Naive thymus-derived CD4-positive, alpha-beta T cell (primary cell): Measurements from ENCODE around the gene PDLIM1. TPM values are rescaled to one million over a fixed set of nuclear protein-coding genes. Genes with fewer than 3 reads are reported as not detected.

Experiments
- ATAC-seq: fragments of 150-1000 bp; cut with Tn5 transposase; 2 replicates; pipeline ENCODE4 v1.10.0; 2021; ENCODE audit warnings: mild to moderate bottlenecking, moderate library complexity
- CTCF ChIA-PET: fragments of 350-600 bp; sonication (Branson Sonifier 250); formaldehyde crosslinking; loops from one replicate; lab custom pipeline; 2021; ENCODE audit warnings: antibody characterized with exemption; lab: Charles Lee
- POLR2A ChIA-PET: fragments of 350-600 bp; sonication (Branson Sonifier 250); formaldehyde crosslinking; loops from one replicate; lab custom pipeline; 2021; ENCODE audit warnings: antibody characterized with exemption, inconsistent platforms; lab: Charles Lee
- DNase-seq, 9 donors: peaks; one replicate each; pipeline versions ENCODE4 v3.0.0 to v3.0.0-alpha.2; 2020 to 2022; ENCODE audit warnings: mixed read lengths in 1 of 9
- H3K27ac ChIP-seq: one replicate; pipeline ENCODE4 v1.7.0; 2013; ENCODE audit warnings: mild to moderate bottlenecking, low read depth, low read length, moderate library complexity
- H3K27me3 ChIP-seq, 2 donors: one replicate each; pipeline ENCODE4 v1.7.0; 2013; ENCODE audit warnings: low read length in 2 of 2, mild to moderate bottlenecking in 2 of 2, moderate library complexity in 2 of 2; ENCODE audit not compliant: control insufficient read depth in 2 of 2, insufficient read depth in 2 of 2
- H3K36me3 ChIP-seq, 3 experiments: 1 replicate in 2 of 3; 2 replicates in 1 of 3; pipeline ENCODE4 v1.7.0; 2013; ENCODE audit warnings: low read length in 3 of 3, mild to moderate bottlenecking in 3 of 3, moderate library complexity in 1 of 3; ENCODE audit not compliant: insufficient read depth in 3 of 3, control insufficient read depth in 2 of 3
- H3K4me1 ChIP-seq, 2 donors: one replicate each; pipeline ENCODE4 v1.7.0; 2013; ENCODE audit warnings: low read length in 2 of 2, mild to moderate bottlenecking in 2 of 2, moderate library complexity in 1 of 2; ENCODE audit not compliant: control insufficient read depth in 2 of 2, insufficient read depth in 2 of 2
- H3K4me3 ChIP-seq: 2 replicates; pipeline ENCODE4 v1.7.0; 2013; ENCODE audit warnings: mild to moderate bottlenecking, low read length
- H3K9me3 ChIP-seq, 3 experiments: 1 replicate in 2 of 3; 2 replicates in 1 of 3; pipeline ENCODE4 v1.7.0; 2013; ENCODE audit warnings: low read length in 3 of 3; ENCODE audit not compliant: control insufficient read depth in 2 of 3
- H3K27ac Mint-ChIP-seq, 9 donors: one replicate each; pipeline ENCODE4 v1.8.0; 2020 to 2022; ENCODE audit warnings: mixed read lengths in 9 of 9, mild to moderate bottlenecking in 8 of 9, moderate library complexity in 5 of 9, inconsistent platforms in 2 of 9
- H3K27me3 Mint-ChIP-seq, 5 donors: one replicate each; pipeline ENCODE4 v1.8.0; 2021 to 2022; ENCODE audit warnings: mixed read lengths in 5 of 5, mild to moderate bottlenecking in 1 of 5
- H3K36me3 Mint-ChIP-seq, 5 donors: one replicate each; pipeline ENCODE4 v1.8.0; 2020 to 2022; ENCODE audit warnings: mixed read lengths in 5 of 5, mild to moderate bottlenecking in 3 of 5, inconsistent platforms in 1 of 5
- H3K4me1 Mint-ChIP-seq, 7 donors: one replicate each; pipeline ENCODE4 v1.8.0; 2020 to 2022; ENCODE audit warnings: mixed read lengths in 7 of 7, mild to moderate bottlenecking in 3 of 7, inconsistent platforms in 1 of 7
- H3K4me3 Mint-ChIP-seq, 10 donors: one replicate each; pipeline ENCODE4 v1.8.0; 2020 to 2022; ENCODE audit warnings: mild to moderate bottlenecking in 10 of 10, mixed read lengths in 10 of 10, moderate library complexity in 6 of 10, inconsistent platforms in 2 of 10
- H3K9me3 Mint-ChIP-seq, 11 donors: one replicate each; pipeline ENCODE4 v1.8.0; 2020 to 2022; ENCODE audit warnings: mixed read lengths in 11 of 11, mild to moderate bottlenecking in 4 of 11, inconsistent platforms in 1 of 11, moderate library complexity in 1 of 11
- intact Hi-C, 2 donors: fragments of 100-400 bp; cut with micrococcal nuclease; formaldehyde crosslinking; loops; one replicate each; pipeline ENCODE4 v1.15.1; 2023
- polyA plus RNA-seq, 2 donors: library from polyadenylated mRNA; unstranded; fragments of 300-500 nt; fragmentation: Illumina TruSeq; gene quantifications; one replicate each; pipeline ENCODE4 v1.2.3, GENCODE V29; 2021
- total RNA-seq, 6 experiments: library from RNA in 5 of 6; stranded (reverse) in 5 of 6; gene quantifications; 1 replicate in 5 of 6; 2 replicates in 1 of 6; pipeline ENCODE4 v1.2.3 and lab custom pipeline; 2021 to 2026

Gene PDLIM1
- total and polyA plus RNA-seq, 7 experiments from 2014 or later: 0.32 to 27.6 (median 0.89) TPM

DNA sequence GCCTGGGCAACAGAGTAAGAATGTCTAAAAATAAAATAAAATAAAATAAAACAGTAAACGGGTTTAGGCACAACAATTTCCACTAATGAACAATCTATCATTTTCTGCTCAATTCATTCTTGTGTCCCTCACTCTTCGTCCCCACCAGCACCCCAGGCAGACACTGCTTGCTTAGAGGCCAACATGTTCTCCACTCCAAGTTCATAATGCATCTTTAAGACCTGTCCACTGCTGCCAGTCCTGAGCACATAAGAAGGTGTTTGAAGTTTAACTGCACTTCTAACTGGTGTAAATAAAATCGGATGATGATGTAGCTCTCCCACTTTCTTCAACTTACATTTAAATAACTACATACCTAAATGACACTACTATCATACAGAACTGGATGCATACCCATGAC lies 13.2 kb downstream of the PDLIM1 start:
- H3K36me3 ChIP-seq: no peaks in the 10 kb centered on the region
- no peaks in the 10 kb centered on the region for H3K9me3 ChIP-seq
- H3K27me3 ChIP-seq: no peaks in the 10 kb centered on the region
- H3K27ac ChIP-seq: no peak overlapping the region
- Mint-ChIP-seq H3K27me3 (peaks cover 0 to 8% (median 0%) of the 10 kb centered on the region in 5 donors), H3K4me1 (peaks cover 0 to 2% (median 0%) of the 10 kb centered on the region in 7 donors), H3K36me3 (no peaks in the 10 kb centered on the region), H3K9me3 (no peaks in the 10 kb centered on the region), H3K27ac (no peak overlapping the region), H3K4me3 (no peak overlapping the region)
- DNase-seq: no peak
- ChIA-PET POLR2A (no interaction called here), CTCF (no interaction called here)
- intact Hi-C loops: no loop called here
- H3K4me3 ChIP-seq: no peak overlapping the region
- no peak for ATAC-seq
- no peaks in the 10 kb centered on the region for H3K4me1 ChIP-seq

DNA sequence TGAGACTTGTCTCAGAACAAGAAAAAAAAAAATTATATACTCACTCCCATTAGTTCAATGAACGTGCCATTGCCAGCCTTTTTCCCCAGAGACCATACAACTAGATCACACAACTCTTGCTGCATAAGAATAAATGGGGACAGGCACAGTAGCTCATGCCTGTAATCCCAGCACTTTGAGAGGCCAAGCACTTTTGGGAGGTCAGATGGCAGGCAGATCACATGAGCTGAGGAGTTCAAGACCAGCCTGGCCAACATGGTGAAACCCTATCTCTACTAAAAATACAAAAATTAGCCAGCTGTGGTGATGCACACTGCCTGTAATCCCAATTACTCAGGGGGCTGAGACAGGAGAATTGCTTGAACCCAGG lies 13.6 kb downstream of the PDLIM1 start:
- H3K36me3 ChIP-seq: no peaks in the 10 kb centered on the region
- no peaks in the 10 kb centered on the region for H3K36me3 Mint-ChIP-seq
- H3K9me3 ChIP-seq: no peaks in the 10 kb centered on the region
- ATAC-seq (no peak), DNase-seq (no peak)
- POLR2A ChIA-PET: no interaction called here
- intact Hi-C loops: no loop called here
- H3K9me3 Mint-ChIP-seq: no peaks in the 10 kb centered on the region
- H3K27me3 ChIP-seq: no peaks in the 10 kb centered on the region
- H3K4me1 ChIP-seq: no peaks in the 10 kb centered on the region
- no peak overlapping the region for H3K4me3 ChIP-seq
- H3K27ac Mint-ChIP-seq: no peak overlapping the region
- H3K4me1 Mint-ChIP-seq: peaks cover 0 to 2% (median 0%) of the 10 kb centered on the region in 7 donors
- H3K27me3 Mint-ChIP-seq: peaks cover 0 to 8% (median 0%) of the 10 kb centered on the region in 5 donors
- H3K27ac ChIP-seq: no peak overlapping the region
- CTCF ChIA-PET: no interaction called here
- H3K4me3 Mint-ChIP-seq: no peak overlapping the region

- Histone ChIP-seq H3K4me3 (no peak overlapping the region), H3K36me3 (no peaks in the 10 kb centered on the region), H3K27ac (no peak overlapping the region), H3K27me3 (no peaks in the 10 kb centered on the region), H3K9me3 (no peaks in the 10 kb centered on the region), H3K4me1 (no peaks in the 10 kb centered on the region)
- DNase-seq (no peak), ATAC-seq (no peak)
- no peak overlapping the region for H3K4me3 Mint-ChIP-seq
- intact Hi-C loops: no loop called here
- H3K4me1 Mint-ChIP-seq: peaks cover 0 to 2% (median 0%) of the 10 kb centered on the region in 7 donors
- H3K27ac Mint-ChIP-seq: no peak overlapping the region
- ChIA-PET CTCF (no interaction called here), POLR2A (no interaction called here)
- no peaks in the 10 kb centered on the region for H3K36me3 Mint-ChIP-seq
- no peaks in the 10 kb centered on the region for H3K9me3 Mint-ChIP-seq
- peaks cover 0 to 8% (median 0%) of the 10 kb centered on the region in 5 donors for H3K27me3 Mint-ChIP-seq
These were observed 14.2 kb downstream of the PDLIM1 start for GRCh38 chr10:95276367-95277200.

- DNase-seq (no peak), ATAC-seq (no peak)
- ChIA-PET POLR2A (no interaction called here), CTCF (no interaction called here)
- Histone ChIP-seq H3K27ac (no peak overlapping the region), H3K4me3 (no peak overlapping the region), H3K27me3 (no peaks in the 10 kb centered on the region), H3K9me3 (no peaks in the 10 kb centered on the region), H3K4me1 (no peaks in the 10 kb centered on the region), H3K36me3 (no peaks in the 10 kb centered on the region)
- no peak overlapping the region for H3K27ac Mint-ChIP-seq
- no peaks in the 10 kb centered on the region for H3K9me3 Mint-ChIP-seq
- H3K4me3 Mint-ChIP-seq: no peak overlapping the region
- H3K4me1 Mint-ChIP-seq: peaks cover 0 to 2% (median 0%) of the 10 kb centered on the region in 7 donors
- intact Hi-C loops: no loop called here
- H3K36me3 Mint-ChIP-seq: no peaks in the 10 kb centered on the region
- peaks cover 0 to 8% (median 0%) of the 10 kb centered on the region in 5 donors for H3K27me3 Mint-ChIP-seq
These were observed 15.0 kb downstream of the PDLIM1 start for GRCh38 chr10:95275726-95276366.

- Mint-ChIP-seq H3K27ac (no peak overlapping the region), H3K36me3 (no peaks in the 10 kb centered on the region), H3K27me3 (peaks cover 0 to 14% (median 4%) of the 10 kb centered on the region in 5 donors), H3K4me3 (no peak overlapping the region), H3K9me3 (no peaks in the 10 kb centered on the region), H3K4me1 (peaks cover 0 to 2% (median 0%) of the 10 kb centered on the region in 7 donors)
- H3K4me3 ChIP-seq: no peak overlapping the region
- ATAC-seq: no peak
- no peaks in the 10 kb centered on the region for H3K36me3 ChIP-seq
- H3K4me1 ChIP-seq: no peaks in the 10 kb centered on the region
- H3K27me3 ChIP-seq: no peaks in the 10 kb centered on the region
- no peak overlapping the region for H3K27ac ChIP-seq
- intact Hi-C loops: no loop called here
- ChIA-PET CTCF (no interaction called here), POLR2A (no interaction called here)
- no peaks in the 10 kb centered on the region for H3K9me3 ChIP-seq
- no peak for DNase-seq
These were observed 17.1 kb downstream of the PDLIM1 start for GRCh38 chr10:95273393-95274312.

GRCh38 chr10:95268438-95268837 lies 22.4 kb downstream of the PDLIM1 start:
- no peaks in the 10 kb centered on the region for H3K36me3 Mint-ChIP-seq
- Histone ChIP-seq H3K4me3 (no peak overlapping the region), H3K36me3 (no peaks in the 10 kb centered on the region), H3K9me3 (no peaks in the 10 kb centered on the region), H3K27ac (no peak overlapping the region), H3K4me1 (no peaks in the 10 kb centered on the region), H3K27me3 (no peaks in the 10 kb centered on the region)
- H3K9me3 Mint-ChIP-seq: no peaks in the 10 kb centered on the region
- H3K4me3 Mint-ChIP-seq: no peak overlapping the region
- H3K4me1 Mint-ChIP-seq: peaks cover 0 to 2% (median 0%) of the 10 kb centered on the region in 7 donors
- intact Hi-C loops: no loop called here
- ATAC-seq (no peak), DNase-seq (no peak)
- CTCF ChIA-PET: interaction anchor here (0.6 kb wide), 1 partner anchor 1930 kb away, joined by 3 read pairs; no protein-coding TSS in a partner anchor
- peaks cover 0 to 14% (median 0%) of the 10 kb centered on the region in 5 donors for H3K27me3 Mint-ChIP-seq
- POLR2A ChIA-PET: no interaction called here
- H3K27ac Mint-ChIP-seq: no peak overlapping the region
